Tibial nerve (tissue), 4 donors: ENCODE data around the gene CNTNAP5.

Source experiments
- EP300 ChIP-seq, 2 donors: sonication (generic); formaldehyde crosslinking; IDR thresholded peaks; one replicate each; pipeline ENCODE4 v1.6.1; 2017; ENCODE audit warnings: antibody characterized with exemption in 2 of 2, mild to moderate bottlenecking in 1 of 2
- POLR2A ChIP-seq, 2 donors: fragments of 450-650 bp; IDR thresholded peaks; one replicate each; pipeline ENCODE4 v1.6.1; 2017; ENCODE audit warnings: antibody characterized with exemption in 2 of 2, mild to moderate bottlenecking in 2 of 2, moderate library complexity in 2 of 2
- TF ChIP-seq, protein P1 (sequence below), 5 experiments: fragments of 200-600 bp in 3 of 5; fragments of 450-650 bp in 2 of 5; sonication (generic) in 3 of 5; IDR thresholded peaks; one replicate each; pipeline ENCODE4 v1.5.1; 2016 to 2019; ENCODE audit warnings: antibody characterized with exemption in 5 of 5, mild to moderate bottlenecking in 3 of 5, moderate library complexity in 2 of 5

DNA sequence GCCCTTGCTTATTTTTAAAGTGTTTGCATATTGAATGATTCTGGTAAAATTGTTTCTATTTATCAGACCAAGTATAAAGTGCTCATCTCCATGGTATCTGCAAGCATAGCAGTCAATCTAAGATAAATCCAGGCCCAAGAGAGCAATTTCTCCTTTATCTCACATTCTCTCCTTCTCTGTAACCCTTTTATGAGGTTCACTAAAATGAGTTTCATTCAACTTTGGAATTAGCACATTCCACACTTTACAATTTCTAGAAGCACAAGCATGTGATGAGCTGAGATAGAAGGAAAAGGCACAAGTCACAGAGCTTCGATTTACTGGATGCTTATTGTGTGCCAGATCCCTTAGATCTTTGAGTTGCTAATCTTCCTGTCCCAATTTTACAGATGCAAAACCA, 97.3 kb downstream of the CNTNAP5 start:
- TF ChIP-seq, protein P1, sequence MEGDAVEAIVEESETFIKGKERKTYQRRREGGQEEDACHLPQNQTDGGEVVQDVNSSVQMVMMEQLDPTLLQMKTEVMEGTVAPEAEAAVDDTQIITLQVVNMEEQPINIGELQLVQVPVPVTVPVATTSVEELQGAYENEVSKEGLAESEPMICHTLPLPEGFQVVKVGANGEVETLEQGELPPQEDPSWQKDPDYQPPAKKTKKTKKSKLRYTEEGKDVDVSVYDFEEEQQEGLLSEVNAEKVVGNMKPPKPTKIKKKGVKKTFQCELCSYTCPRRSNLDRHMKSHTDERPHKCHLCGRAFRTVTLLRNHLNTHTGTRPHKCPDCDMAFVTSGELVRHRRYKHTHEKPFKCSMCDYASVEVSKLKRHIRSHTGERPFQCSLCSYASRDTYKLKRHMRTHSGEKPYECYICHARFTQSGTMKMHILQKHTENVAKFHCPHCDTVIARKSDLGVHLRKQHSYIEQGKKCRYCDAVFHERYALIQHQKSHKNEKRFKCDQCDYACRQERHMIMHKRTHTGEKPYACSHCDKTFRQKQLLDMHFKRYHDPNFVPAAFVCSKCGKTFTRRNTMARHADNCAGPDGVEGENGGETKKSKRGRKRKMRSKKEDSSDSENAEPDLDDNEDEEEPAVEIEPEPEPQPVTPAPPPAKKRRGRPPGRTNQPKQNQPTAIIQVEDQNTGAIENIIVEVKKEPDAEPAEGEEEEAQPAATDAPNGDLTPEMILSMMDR (IDR thresholded peaks at IDR 0.05): no peak
- no peak for TF ChIP-seq EP300 (IDR thresholded peaks at IDR 0.05)
- TF ChIP-seq POLR2A (IDR thresholded peaks at IDR 0.05): no peak
